PC-3 (cell line): ENCODE measurements around the gene SCAP. TPM values are rescaled to one million over a fixed set of nuclear protein-coding genes. Genes with fewer than 3 reads are reported as not detected.

Experiments
- ATAC-seq: fragments of 200-7000 bp; cut with Tn5 transposase; 2 replicates; pipeline ENCODE4 v1.9.1; 2020; ENCODE audit warnings: mild to moderate bottlenecking, moderate library complexity
- BruUV-seq: library from RNA; stranded (reverse); fragments of 400-500 nt; replicated peaks from 2 replicates; lab custom pipeline; 2021; lab: Mats Ljungman, UMichigan
- CTCF ChIA-PET: fragments of 300-600 bp; sonication (Branson Sonifier 250); formaldehyde crosslinking; loops from one replicate; lab custom pipeline; 2022; ENCODE audit warnings: antibody characterized with exemption; lab: Charles Lee
- POLR2A ChIA-PET: fragments of 300-600 bp; sonication (Branson Sonifier 250); formaldehyde crosslinking; loops from one replicate; lab custom pipeline; 2022; ENCODE audit warnings: antibody characterized with exemption; ENCODE audit not compliant: unreplicated experiment; lab: Charles Lee
- DNase-seq: peaks from one replicate; pipeline ENCODE4 v3.0.0-alpha.2; 2015
- H2AFZ ChIP-seq: fragments of 300-600 bp; sonication (generic); 2 replicates; pipeline ENCODE4 v1.6.0; 2016; ENCODE audit warnings: antibody characterized with exemption, low read length
- H3F3A ChIP-seq: fragments of 300-600 bp; sonication (generic); one replicate; pipeline ENCODE4 v1.6.0; 2017; ENCODE audit warnings: antibody characterized with exemption, low read length, control low read depth, mild to moderate bottlenecking; ENCODE audit not compliant: unreplicated experiment
- H3K27ac ChIP-seq: fragments of 300-600 bp; sonication (generic); 2 replicates; pipeline ENCODE4 v1.5.1; 2016; ENCODE audit warnings: mild to moderate bottlenecking, low read length
- H3K27me3 ChIP-seq: fragments of 300-600 bp; sonication (generic); 2 replicates; pipeline ENCODE4 v1.6.1; 2016; ENCODE audit warnings: low read length, mixed read lengths
- H3K36me3 ChIP-seq: fragments of 300-600 bp; sonication (generic); 2 replicates; pipeline ENCODE4 v1.6.1; 2016; ENCODE audit warnings: low read depth, mixed run types, low read length, mixed read lengths
- H3K4me1 ChIP-seq: fragments of 300-600 bp; sonication (generic); 2 replicates; pipeline ENCODE4 v1.5.1; 2016; ENCODE audit warnings: low read length; ENCODE audit not compliant: insufficient read depth
- H3K4me2 ChIP-seq: fragments of 300-600 bp; sonication (generic); 2 replicates; pipeline ENCODE4 v1.6.0; 2016; ENCODE audit warnings: low read length
- H3K4me3 ChIP-seq: fragments of 300-600 bp; sonication (generic); 2 replicates; pipeline ENCODE4 v1.5.1; 2016; ENCODE audit warnings: mild to moderate bottlenecking, low read length, mixed read lengths
- H3K79me2 ChIP-seq: fragments of 300-600 bp; sonication (generic); 2 replicates; pipeline ENCODE4 v1.6.1; 2017; ENCODE audit warnings: low read length, mixed read lengths
- H3K9ac ChIP-seq: fragments of 300-600 bp; sonication (generic); 2 replicates; pipeline ENCODE4 v1.6.0; 2016; ENCODE audit warnings: mild to moderate bottlenecking, low read length
- H3K9me2 ChIP-seq: fragments of 300-600 bp; sonication (generic); replicated peaks from 2 replicates; pipeline ENCODE4 v1.6.1; 2016; ENCODE audit warnings: mixed run types, low read length, mixed read lengths
- H3K9me3 ChIP-seq: fragments of 300-600 bp; sonication (generic); 2 replicates; pipeline ENCODE4 v1.6.1; 2016; ENCODE audit warnings: low read length, mixed read lengths
- H4K20me1 ChIP-seq: fragments of 300-600 bp; sonication (generic); 2 replicates; pipeline ENCODE4 v1.6.1; 2016; ENCODE audit warnings: low read length, mixed read lengths
- EZH2 ChIP-seq: fragments of 300-600 bp; sonication (generic); IDR thresholded peaks from one replicate; pipeline ENCODE4 v1.6.1; 2017; ENCODE audit warnings: antibody characterized with exemption, mild to moderate bottlenecking, low read length; ENCODE audit not compliant: unreplicated experiment
- EZH2phosphoT487 ChIP-seq: fragments of 300-600 bp; sonication (generic); IDR thresholded peaks from 2 replicates; pipeline ENCODE4 v1.6.1; 2018; ENCODE audit warnings: mild to moderate bottlenecking, antibody characterized with exemption, low read length, borderline replicate concordance
- intact Hi-C: fragments of 100-400 bp; cut with micrococcal nuclease; formaldehyde crosslinking; loops from 2 replicates; pipeline ENCODE4 v1.9.0; 2023
- total RNA-seq: library from RNA; depleted of rRNA; stranded (reverse); fragments of >200 nt; gene quantifications from 2 replicates; pipeline ENCODE4 v1.2.3, GENCODE V29; 2014
- TF ChIP-seq, protein P1 (sequence below): fragments of 300-600 bp; sonication (generic); conservative IDR thresholded peaks from 2 replicates; pipeline ENCODE4 v1.5.1; 2017; ENCODE audit warnings: antibody characterized with exemption, low read depth, mild to moderate bottlenecking, low read length

The SCAP gene
- total RNA-seq, 1 experiment from 2014 or later, result 84.7 TPM

DNA sequence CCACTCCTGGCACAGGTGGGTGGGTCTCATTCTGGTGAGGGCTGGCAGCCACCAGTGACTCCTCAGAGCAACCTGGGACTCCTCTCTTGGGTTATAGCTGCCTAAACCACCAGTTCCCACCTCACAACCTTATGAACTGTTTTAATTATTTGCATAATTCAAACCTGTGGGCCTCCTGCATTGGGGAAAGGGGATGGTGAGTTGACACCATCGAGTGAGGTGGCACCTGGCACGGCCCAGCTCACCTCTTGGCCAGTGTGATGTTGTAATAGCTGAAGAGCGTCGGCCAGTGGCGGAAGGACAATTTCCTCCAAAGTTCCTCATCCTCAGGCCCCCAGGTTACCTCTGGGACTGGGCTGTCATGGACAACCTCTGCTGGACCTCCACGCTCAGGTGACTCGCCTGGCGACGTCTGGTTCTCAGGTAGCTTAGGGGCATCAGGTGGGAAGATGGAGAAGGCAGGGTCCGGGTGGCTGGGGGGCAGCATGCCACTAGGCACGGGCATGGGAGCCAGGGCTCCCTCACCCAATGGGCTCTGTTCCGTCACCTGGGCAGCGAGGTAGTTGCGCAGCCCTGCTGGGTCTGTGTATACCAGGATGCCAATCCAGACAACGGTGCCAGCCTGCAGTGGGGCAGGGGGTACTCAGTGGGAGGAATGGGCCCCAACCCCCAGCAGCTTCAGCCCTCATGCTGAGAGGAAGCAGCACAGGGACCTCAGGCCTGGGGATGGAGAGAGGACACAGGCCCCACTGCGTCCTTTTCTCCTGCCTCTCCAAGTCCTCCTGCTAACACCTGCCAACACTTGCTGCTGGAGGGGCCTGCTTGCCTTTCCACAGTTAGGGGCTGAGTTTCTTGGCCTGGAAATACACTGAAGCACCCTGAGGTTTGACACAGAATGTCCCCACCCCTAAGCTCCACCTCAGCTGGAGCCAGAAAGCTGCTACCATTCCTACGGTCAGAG, 56.4 kb downstream of the SCAP start:
- intact Hi-C loops, result no loop called here
- POLR2A ChIA-PET, result no interaction called here
- no peaks in the 10 kb centered on the region for H3K4me1 ChIP-seq
- TSS peak; percentile 12 for BruUV-seq
- no peaks in the 10 kb centered on the region for H3K9me2 ChIP-seq
- TF ChIP-seq EZH2phosphoT487, result no peak
- TF ChIP-seq, protein P1, sequence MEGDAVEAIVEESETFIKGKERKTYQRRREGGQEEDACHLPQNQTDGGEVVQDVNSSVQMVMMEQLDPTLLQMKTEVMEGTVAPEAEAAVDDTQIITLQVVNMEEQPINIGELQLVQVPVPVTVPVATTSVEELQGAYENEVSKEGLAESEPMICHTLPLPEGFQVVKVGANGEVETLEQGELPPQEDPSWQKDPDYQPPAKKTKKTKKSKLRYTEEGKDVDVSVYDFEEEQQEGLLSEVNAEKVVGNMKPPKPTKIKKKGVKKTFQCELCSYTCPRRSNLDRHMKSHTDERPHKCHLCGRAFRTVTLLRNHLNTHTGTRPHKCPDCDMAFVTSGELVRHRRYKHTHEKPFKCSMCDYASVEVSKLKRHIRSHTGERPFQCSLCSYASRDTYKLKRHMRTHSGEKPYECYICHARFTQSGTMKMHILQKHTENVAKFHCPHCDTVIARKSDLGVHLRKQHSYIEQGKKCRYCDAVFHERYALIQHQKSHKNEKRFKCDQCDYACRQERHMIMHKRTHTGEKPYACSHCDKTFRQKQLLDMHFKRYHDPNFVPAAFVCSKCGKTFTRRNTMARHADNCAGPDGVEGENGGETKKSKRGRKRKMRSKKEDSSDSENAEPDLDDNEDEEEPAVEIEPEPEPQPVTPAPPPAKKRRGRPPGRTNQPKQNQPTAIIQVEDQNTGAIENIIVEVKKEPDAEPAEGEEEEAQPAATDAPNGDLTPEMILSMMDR, result no peak
- TF ChIP-seq EZH2, result no peak
- DNase-seq (no peak), ATAC-seq (no peak)
- H3K36me3 ChIP-seq, result no peaks in the 10 kb centered on the region; the same call in 1 of the 2 replicates
- H3K27ac ChIP-seq, result no peak overlapping the region
- H3K4me2 ChIP-seq, result no peak overlapping the region
- H3K79me2 ChIP-seq, result no peaks in the 10 kb centered on the region
- CTCF ChIA-PET, result no interaction called here
- H3K9ac ChIP-seq, result no peak overlapping the region
- H3K4me3 ChIP-seq, result no peak overlapping the region
- no peaks in the 10 kb centered on the region for H4K20me1 ChIP-seq
- H2AFZ ChIP-seq, result no peak overlapping the region
- no peaks in the 10 kb centered on the region for H3K27me3 ChIP-seq
- H3K9me3 ChIP-seq, result no peaks in the 10 kb centered on the region
- no peaks in the 10 kb centered on the region for H3F3A ChIP-seq

DNA sequence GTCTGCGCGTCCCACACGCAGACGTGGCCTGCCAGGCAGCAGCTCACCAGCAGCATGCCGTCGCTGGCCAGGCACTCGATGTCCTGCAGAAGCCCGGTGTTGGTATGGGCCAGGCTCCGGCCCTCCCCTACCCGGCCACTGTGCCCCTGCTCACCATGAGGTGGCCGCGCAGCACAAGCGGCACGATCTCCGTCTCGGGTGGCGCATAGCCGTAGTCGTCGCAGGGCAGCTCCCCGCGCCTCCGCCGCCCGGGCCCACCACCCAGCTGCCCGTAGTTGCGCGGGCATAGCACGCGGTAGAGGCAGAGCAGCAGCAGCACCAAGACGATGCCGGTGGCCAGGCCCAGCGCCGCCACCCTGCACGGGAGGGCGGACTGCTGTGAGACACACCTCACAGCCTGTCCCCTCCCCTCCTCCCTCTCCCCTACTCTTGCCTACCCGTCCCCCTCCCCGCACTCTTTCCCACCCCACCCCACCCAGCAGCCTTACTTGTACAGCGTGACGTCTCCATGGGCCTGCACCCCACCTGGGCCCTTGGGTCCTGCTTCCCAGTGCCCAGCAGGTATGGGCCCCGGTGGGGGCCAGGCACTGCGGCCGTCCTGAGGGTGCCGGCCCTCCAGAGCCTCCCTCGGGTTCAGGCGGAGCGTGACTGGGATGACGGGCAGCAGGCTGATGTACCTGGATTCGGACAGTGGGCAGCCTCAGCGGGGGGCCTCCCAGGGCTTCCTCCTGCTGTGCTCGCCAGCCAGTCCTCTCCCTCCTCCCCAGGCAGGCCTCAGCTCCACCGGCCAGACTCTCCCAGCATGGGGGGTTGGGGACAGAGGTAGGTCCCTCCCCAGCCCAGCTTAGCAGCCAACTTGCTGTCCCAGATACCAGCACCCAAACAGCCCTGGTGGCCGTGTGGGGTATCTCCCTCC, 57.3 kb downstream of the SCAP start:
- DNase-seq, result no peak
- no peaks in the 10 kb centered on the region for H3K79me2 ChIP-seq
- no peak overlapping the region for H3K4me3 ChIP-seq
- H3K9me2 ChIP-seq, result no peaks in the 10 kb centered on the region
- H3K4me1 ChIP-seq, result no peaks in the 10 kb centered on the region
- peaks cover 9% of the 10 kb centered on the region for H3K36me3 ChIP-seq
- no peak overlapping the region for H2AFZ ChIP-seq
- ChIA-PET POLR2A (no interaction called here), CTCF (no interaction called here)
- no peak overlapping the region for H3K27ac ChIP-seq
- intact Hi-C loops, result no loop called here
- H3K9ac ChIP-seq, result no peak overlapping the region
- no peak overlapping the region for H3K4me2 ChIP-seq
- no peaks in the 10 kb centered on the region for H3K9me3 ChIP-seq
- BruUV-seq, result no TSS peak
- H3F3A ChIP-seq, result no peaks in the 10 kb centered on the region
- H4K20me1 ChIP-seq, result no peaks in the 10 kb centered on the region
- no peak for TF ChIP-seq EZH2phosphoT487
- TF ChIP-seq, protein P1, result peak; percentile 34; the same call in 1 of the 2 replicates
- no peak for TF ChIP-seq EZH2
- ATAC-seq, result no peak
- no peaks in the 10 kb centered on the region for H3K27me3 ChIP-seq
